NCI-H2196 treated with DMSO at 0.1 percent for 48 hours (cell line): ENCODE measurements around the gene TIPIN.
"Not testable (repeated sequence)": the region's sequence is repeated elsewhere in the genome, so short reads cannot be mapped to it uniquely, and the experiment has no call there.

Source experiments
- DNase-seq: peaks from one replicate; lab custom pipeline; 2025; ENCODE audit not compliant: unreplicated experiment; lab: John Stamatoyannopoulos, UW

The TIPIN gene

DNA sequence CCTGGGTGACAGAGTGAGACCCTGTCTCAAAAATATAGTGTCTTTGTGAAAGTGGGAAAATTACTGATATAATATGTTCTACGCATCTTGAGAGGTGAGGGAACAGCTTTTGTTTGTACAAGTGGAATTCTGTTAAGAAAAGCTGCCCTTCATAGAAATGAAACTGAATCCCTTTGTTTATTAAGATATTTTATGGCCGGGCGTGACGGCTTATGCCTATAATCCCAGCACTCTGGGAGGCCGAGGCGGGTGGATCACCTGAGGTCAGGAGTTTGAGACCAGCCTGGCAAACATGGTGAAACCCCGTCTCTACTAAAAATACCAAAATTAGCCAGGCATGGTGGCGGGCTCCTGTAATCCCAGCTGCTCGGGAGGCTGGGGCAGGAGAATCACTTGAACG, 52.1 kb downstream of the TIPIN start:
- DNase-seq = not testable (repeated sequence)

DNA sequence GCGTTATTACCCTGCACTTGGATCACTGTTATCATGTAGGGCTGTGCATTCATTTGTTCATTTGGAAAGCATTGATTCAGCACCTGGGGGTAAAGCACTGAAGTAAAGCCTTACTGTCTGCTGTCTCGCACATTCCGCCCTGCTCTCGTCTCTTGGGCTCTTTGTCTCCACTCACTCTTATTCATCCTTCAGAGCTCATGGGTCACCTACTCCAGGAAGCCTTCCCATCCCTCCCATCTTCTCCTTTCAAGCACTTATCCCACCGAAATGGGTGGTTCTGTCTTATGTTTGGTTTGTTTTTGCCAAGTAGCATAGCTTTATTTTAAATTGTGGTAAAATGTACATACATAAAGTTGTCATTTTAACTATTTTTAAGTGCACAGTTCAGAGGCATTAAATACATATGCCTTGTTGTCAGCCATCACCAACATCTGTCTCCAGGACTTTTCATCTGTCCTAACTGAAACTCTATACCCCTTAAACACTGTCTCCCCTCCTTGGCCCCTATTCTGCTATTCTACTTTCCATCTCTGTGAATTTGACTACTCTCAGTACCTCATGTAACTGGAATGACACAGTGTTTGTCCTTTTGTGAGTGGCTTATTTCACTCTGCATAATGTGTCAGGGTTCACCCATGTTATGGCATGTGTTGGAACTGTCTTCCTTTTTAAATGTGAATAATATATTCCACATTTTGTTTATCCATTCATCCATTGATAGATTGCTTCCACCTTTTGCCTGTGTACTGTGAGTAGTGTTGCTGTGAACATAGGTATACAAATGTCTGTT, 53.8 kb downstream of the TIPIN start:
- DNase-seq = no peak

DNA sequence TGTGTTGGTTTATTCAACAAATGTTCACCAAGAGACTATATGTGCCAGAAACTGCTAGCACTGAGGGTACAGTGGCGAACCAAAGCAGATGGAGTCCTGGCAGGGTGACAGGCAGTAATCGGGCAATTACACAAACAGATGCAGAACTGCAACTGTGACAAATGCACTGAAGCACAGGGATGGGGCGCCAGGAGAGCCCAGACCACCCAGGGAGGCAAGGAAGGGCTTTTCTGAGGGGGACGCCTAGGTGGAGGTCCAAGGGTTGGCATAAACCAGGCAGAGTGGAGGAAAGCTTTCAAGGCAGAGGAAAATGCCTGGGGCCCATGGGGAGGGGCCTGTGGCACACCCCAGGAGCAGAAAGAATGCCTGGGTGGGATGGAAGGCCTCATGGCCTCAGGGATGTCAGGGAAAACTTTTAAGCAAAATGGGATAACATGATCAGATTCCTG, 57.7 kb downstream of the TIPIN start:
- no peak for DNase-seq

DNA sequence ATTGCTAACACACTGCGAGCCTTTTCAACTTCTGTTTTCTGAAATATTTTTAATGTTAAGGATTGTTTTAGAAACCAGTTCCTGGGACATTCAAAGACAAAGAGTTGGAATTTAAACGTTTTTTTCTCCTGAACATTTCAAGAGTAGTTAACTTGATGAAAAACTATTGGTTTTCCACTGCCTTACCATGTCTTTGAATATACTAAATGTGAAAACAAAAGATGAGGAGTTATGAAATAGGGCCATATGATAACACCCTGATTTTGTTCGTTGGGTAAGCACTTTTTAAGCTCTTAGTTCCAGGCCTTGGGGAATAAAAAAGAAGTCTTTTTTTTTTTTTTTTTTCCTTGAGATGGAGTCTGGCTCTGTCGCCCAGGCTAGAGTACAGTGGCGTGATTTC, 60.3 kb downstream of the TIPIN start:
- DNase-seq = no peak

DNA sequence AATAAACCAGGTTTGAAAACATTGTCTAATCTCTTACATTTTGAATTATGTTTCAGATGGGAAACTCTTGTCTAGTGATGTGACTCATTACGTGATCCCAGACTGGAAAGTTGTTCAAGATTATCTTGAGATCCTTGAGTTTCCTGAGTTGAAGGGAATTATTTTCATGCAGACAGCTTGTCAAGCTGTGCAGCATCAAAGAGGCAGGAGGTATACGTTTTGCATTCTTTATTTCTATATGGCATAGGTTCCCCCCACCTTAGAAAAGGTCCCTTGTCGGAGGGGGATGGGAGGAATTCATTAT, 61.6 kb downstream of the TIPIN start:
- no peak for DNase-seq

DNA sequence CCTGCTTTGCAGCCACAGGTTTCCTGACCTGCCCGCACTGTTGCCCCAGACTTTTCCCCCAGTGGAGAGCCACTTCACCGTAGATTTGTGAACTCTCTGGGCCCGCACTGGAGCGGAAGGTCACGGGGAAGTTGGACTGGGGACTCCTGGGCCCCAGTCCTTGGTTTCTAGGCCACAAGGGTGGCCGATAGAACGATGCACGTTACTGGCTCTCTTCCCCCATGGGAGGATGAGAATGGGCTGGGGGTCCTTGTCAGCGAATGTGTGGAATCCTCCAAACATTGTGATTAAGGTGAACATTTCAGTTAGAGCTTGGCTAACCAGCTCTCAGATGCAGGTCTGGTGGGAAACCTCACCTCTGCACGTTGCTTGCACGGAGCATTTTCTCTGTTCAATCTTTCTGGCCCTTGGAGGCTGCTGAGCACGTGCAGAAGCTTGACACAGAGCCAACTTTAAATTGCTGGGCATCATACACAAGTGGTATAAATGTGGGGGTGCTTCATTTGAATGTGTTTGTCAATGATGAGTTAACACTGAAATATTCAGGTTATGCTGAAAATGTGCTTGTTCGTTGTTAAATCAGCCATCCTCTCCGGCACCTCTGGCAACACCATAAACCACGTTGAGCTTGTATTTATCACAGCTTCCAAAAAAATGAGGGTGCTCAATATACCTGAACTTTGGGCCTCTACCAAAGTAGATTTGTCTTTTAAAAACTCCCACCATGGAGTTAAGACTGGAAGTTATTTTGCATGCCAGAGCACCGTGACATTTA, 62.1 kb downstream of the TIPIN start:
- no peak for DNase-seq

DNA sequence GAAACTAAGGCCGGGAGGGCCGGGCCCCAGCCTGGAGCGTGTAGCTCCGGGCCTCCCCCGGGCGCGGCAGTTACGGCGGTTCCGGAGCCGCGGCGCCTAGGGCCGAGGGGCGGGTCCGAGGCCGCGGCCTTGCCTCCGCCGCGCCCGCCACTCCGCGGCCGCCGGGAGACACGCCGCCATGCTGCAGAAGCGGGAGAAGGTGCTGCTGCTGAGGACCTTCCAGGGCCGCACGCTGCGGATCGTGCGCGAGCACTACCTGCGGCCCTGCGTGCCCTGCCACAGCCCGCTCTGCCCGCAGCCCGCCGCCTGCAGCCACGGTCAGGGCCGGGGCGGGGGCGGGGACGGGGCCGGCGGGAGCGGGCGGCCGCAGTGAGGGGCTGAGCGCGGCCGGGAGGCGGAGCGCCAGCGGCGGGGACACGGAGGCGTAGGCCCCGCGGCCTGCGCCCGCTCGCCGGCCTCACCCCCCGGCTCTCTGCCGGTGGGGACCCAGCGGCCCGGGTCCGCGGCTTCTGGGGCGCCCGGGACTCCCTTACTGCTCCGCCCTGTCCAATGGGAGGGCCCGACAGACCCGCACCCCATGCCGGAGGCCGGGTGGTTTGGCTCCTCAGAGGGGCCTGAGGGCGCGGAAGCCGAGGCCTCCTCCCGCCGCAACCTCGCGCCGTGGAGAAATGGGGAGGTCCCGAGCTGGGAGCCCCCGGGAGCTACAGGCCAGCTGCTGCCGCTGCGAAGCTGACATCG, 62.9 kb downstream of the TIPIN start, which contains the start of gene DIS3L:
TSS of gene DIS3L (plus strand) at position 150 of the 738 bp plus-strand sequence. CDS start at position 179, 29 bp downstream.
- DNase-seq = no peak

DNA sequence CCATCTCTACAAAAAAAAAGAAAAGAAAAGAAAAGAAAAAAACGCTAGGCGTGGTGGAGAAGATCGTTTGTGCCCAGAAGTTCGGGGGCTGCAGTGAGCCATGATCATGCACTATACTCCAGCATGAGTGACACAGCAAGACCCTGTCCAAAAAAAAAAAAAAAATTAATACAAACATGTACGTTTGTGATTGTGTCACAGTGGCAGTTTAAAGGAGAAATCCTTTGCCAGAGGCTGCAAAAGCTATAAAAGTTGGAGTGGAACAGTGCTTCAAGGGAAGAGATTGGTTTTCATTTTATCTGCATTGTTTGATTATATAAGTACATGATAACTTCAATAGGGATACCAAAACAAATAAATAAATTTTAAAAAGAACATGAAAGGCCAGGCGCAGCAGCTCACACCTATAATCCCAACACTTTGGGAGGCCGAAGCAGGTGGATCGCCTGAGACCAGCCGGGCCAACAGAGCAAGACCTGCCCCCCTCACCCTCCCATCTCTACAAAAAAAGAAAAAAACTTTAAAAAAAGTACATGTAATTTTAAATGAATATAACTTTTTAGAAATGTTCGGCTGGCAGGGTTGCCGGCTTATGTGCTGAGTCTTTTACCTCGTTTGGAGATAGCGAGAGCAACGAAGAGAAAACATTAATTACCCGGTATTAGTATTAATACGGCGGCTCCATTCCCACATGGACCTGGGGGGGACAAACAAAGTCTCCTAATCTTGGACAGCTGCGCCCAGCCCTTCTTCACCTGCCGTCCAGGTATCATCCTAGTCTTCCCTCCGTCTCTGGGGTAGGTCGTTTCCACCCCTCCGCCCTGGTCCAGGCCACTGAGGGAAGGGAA, 63.7 kb downstream of the TIPIN start:
- no peak for DNase-seq

DNA sequence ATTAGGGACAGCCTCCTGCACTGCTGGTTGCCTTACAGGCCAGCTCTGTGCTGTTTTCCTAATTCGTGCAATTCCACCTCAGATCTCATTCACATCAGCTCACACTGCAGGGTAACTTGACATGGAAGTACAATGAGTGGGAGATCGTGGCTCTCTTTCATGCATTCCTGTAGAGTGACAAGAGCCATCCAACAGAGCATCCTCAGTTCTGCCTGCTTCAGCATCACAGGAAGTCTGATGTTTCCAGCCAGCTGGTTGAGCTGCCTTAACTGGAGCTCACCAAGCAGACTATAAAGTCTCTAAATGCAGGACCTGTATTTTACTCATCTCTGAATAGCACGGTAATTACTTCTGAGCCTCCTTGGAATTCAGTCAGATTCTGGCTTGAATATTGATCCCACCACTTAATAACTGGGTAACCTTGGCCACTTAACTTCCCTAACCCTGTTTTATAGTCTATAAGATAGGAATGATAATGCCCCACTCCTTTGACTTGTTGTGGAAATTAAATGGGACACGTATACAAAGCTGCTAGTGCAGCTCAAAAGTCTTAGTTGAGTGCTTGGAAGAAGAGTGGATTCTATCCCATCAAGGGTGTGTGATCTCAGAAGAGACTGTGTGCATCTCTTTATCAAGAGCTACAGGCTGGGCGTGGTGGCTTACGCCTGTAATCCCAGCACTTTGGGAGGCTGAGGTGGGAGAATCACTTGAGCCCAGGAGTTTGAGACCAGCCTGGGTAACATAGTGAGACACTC, 64.5 kb downstream of the TIPIN start:
- no peak for DNase-seq

DNA sequence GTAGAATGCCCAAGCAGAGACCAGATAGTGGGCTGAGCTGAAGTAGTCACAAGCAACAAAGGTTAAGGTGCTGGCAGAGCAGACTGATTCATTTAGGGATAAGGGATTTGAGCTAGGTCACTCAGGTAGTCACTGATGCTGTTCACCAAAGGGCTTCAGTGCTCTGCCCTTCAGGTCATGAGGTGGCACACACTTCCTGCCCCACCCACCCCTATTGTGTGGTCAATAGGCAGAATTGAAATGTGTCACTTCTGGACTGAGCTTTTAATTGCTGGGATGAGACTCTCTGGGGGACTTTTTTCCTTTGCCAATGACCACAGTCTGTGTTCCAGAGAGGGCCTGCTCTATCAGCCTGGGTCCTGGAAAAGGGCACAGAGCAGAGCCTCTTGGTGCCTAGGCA, 66.0 kb downstream of the TIPIN start:
- DNase-seq = no peak

DNA sequence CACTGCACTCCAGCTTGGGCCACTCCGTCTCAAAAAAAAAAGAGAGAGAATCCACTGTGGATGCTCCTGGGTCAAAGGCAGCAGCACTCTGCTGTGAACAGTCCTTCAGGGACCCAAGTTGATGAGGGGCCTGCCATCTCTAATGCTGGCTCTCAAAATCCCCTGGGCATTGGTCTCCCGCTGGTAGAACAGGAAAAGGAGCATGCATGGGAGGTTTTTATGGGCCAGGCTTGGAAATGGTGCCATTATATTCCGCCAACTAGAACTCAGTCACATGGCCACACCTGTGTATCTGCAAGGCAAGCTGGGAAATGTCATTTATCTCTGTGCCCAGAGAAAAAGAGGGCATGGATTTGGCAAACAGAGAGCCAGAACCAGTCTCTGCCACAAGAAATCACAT, 66.5 kb downstream of the TIPIN start:
- no peak for DNase-seq

DNA sequence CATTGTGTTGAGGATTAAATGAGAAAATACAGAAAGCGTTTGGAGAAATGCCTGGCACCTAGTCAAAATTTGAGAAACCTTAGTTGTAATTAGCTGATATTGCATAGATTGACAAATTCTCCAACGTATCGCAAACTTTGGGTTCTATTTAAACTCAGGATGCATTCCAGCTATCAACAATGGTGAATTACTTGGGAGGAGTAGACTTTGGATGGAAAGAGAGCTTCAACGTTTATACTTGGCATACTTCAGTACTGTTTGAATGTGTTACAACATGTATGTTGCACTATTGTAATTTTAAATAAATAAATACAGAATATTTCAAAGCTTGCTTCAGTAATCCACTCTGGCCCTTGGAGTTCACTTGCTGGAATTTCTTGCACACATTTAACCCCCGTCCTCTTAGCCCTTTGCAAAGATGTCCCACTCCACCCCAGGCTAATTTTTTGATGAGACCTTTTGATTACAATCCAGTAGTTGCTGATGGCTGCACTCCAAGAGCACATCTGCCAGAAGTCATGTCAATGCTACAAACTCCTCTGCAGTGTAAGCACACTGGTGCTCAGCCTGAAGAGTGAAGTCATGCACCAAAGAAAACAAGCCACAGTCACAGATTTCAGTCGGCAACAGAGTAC, 67.8 kb downstream of the TIPIN start:
- DNase-seq = no peak

DNA sequence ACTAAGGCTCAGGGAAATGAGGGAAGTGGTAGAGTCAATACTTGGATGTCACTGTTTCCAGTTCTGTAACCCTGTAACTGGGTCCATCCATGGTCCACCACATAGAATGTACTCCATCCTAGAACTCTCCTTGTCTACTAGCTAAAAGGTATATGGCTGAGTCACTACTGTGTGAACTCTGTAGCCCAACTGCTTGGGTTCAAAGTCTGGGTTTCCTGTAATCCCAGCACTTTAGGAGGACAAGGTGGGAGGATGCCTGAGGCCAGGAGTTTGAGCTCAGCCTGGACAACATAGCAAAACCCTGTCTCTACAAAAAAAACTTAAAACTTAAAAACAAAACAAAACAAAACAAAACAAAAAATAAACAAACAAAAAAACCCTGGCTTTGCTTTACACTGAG, 68.4 kb downstream of the TIPIN start:
- DNase-seq = no peak

DNA sequence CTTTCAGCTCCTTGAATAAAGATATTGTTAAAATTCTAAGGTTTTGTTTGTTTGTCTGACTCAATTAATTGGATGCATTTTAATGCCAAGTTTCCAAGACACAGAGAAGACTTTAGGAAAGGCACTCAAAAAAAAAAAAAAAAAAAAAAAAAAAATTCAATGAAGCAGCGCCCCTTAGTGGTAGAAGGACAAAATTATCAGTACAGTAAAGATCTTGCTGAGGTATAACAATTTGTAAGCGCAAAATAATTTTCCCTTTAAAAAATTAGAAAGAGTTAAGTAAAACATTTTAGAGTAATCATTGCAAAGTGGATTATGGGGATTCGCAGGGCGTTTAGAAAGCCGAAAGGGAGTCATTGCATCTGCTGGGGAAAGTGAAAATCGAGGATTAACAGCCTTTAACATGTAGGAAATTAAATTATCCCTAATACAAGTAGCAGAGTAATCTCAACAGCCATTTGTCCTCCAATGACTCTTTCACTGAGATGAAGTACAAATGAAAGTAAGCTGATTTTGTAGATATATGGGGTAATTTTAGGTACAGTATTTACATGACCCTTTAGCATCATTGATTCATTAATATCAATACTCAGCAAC, 68.9 kb downstream of the TIPIN start:
- no peak for DNase-seq
